IMR-90 (cell line): ENCODE data around the gene SDK1. TPM values are rescaled to one million over a fixed set of nuclear protein-coding genes. Genes with fewer than 3 reads are reported as not detected.

Source experiments
- ATAC-seq: fragments of 200-7000 bp; cut with Tn5 transposase; 2 replicates; pipeline ENCODE4 v1.9.1; 2020; ENCODE audit warnings: low read depth, mild to moderate bottlenecking, moderate library complexity
- BruUV-seq: library from RNA; stranded (reverse); fragments of 400-500 nt; replicated peaks from 2 replicates; lab custom pipeline; 2021; lab: Mats Ljungman, UMichigan
- CTCF ChIA-PET: fragments of 300-600 bp; formaldehyde crosslinking; extraction: SDS; loops from one replicate; lab custom pipeline; 2021; ENCODE audit warnings: antibody characterized with exemption; lab: Yijun Ruan, JAX
- POLR2A ChIA-PET: fragments of 300-600 bp; sonication (Branson Sonifier 250); formaldehyde crosslinking; loops from one replicate; lab custom pipeline; 2022; ENCODE audit warnings: antibody characterized with exemption; ENCODE audit not compliant: unreplicated experiment; lab: Charles Lee
- DNase-seq: peaks from one replicate; pipeline ENCODE4 v3.0.0; 2013
- H2AFZ ChIP-seq: replicated peaks from 2 replicates; pipeline ENCODE3; 2013; ENCODE audit warnings: low read length, mild to moderate bottlenecking; ENCODE audit not compliant: poor library complexity
- H2AK5ac ChIP-seq: 2 replicates; pipeline ENCODE4 v1.6.1; 2013; ENCODE audit warnings: low read depth, low read length, inconsistent platforms
- H2AK9ac ChIP-seq: replicated peaks from 2 replicates; pipeline ENCODE3; 2013; ENCODE audit warnings: mild to moderate bottlenecking, low read depth, low read length, moderate library complexity; ENCODE audit not compliant: poor library complexity
- H2BK120ac ChIP-seq: 2 replicates; pipeline ENCODE4 v1.6.1; 2013; ENCODE audit warnings: low read depth, low read length, inconsistent platforms
- H2BK15ac ChIP-seq: 3 replicates; pipeline ENCODE4 v1.6.1; 2013; ENCODE audit warnings: low read depth, low read length, inconsistent platforms
- H2BK20ac ChIP-seq: 2 replicates; pipeline ENCODE4 v1.6.1; 2013; ENCODE audit warnings: low read depth, mild to moderate bottlenecking, inconsistent platforms, low read length, moderate library complexity
- H2BK5ac ChIP-seq: 2 replicates; pipeline ENCODE4 v1.6.1; 2013; ENCODE audit warnings: mild to moderate bottlenecking, low read depth, low read length, inconsistent platforms; ENCODE audit not compliant: poor library complexity, severe bottlenecking
- H3K14ac ChIP-seq: replicated peaks from 2 replicates; pipeline ENCODE4 v1.6.1; 2013; ENCODE audit warnings: low read depth, low read length, inconsistent platforms
- H3K18ac ChIP-seq: 2 replicates; pipeline ENCODE4 v1.6.1; 2013; ENCODE audit warnings: low read depth, low read length, control low read depth
- H3K23ac ChIP-seq: 2 replicates; pipeline ENCODE4 v1.6.1; 2013; ENCODE audit warnings: low read depth, low read length, inconsistent platforms
- H3K27ac ChIP-seq: 2 replicates; pipeline ENCODE4 v1.5.1; 2013; ENCODE audit warnings: mild to moderate bottlenecking, control low read depth, low read length; ENCODE audit not compliant: insufficient read depth
- H3K27me3 ChIP-seq: 2 replicates; pipeline ENCODE4 v1.6.1; 2013; ENCODE audit warnings: low read length; ENCODE audit not compliant: control insufficient read depth, insufficient read depth
- H3K36me3 ChIP-seq: 2 replicates; pipeline ENCODE4 v1.6.1; 2013; ENCODE audit warnings: low read length, mixed read lengths; ENCODE audit not compliant: control insufficient read depth, insufficient read depth
- H3K4ac ChIP-seq: 2 replicates; pipeline ENCODE4 v1.6.1; 2013; ENCODE audit warnings: low read depth, low read length, inconsistent platforms
- H3K4me1 ChIP-seq: 2 replicates; pipeline ENCODE4 v1.6.1; 2013; ENCODE audit warnings: low read length, mixed read lengths; ENCODE audit not compliant: control insufficient read depth, insufficient read depth
- H3K4me2 ChIP-seq: 2 replicates; pipeline ENCODE4 v1.6.1; 2013; ENCODE audit warnings: low read depth, mild to moderate bottlenecking, control low read depth, low read length, moderate library complexity
- H3K4me3 ChIP-seq: 2 replicates; pipeline ENCODE4 v1.5.1; 2013; ENCODE audit warnings: low read depth, mild to moderate bottlenecking, control low read depth, low read length, moderate library complexity; ENCODE audit not compliant: insufficient read depth
- H3K56ac ChIP-seq: 2 replicates; pipeline ENCODE4 v1.6.1; 2013; ENCODE audit warnings: low read length, inconsistent platforms; ENCODE audit not compliant: insufficient read depth; ENCODE audit errors: extremely low read depth
- H3K79me1 ChIP-seq, 2 experiments: 2 replicates each; pipeline ENCODE4 v1.6.1; 2013; ENCODE audit warnings: low read length in 2 of 2, inconsistent platforms in 1 of 2, low read depth in 1 of 2
- H3K9ac ChIP-seq: 2 replicates; pipeline ENCODE4 v1.6.1; 2013; ENCODE audit warnings: low read depth, low read length, control low read depth
- H3K9me1 ChIP-seq: 2 replicates; pipeline ENCODE4 v1.6.1; 2013; ENCODE audit warnings: low read length, inconsistent platforms; ENCODE audit not compliant: insufficient read depth
- H3K9me3 ChIP-seq: 2 replicates; pipeline ENCODE4 v1.6.1; 2013; ENCODE audit warnings: low read length; ENCODE audit not compliant: control insufficient read depth, insufficient read depth
- H4K20me1 ChIP-seq: 2 replicates; pipeline ENCODE4 v1.6.1; 2013; ENCODE audit warnings: low read length, inconsistent platforms; ENCODE audit not compliant: insufficient read depth
- H4K5ac ChIP-seq: 2 replicates; pipeline ENCODE4 v1.6.1; 2013; ENCODE audit warnings: mild to moderate bottlenecking, low read depth, low read length, control low read depth
- H4K8ac ChIP-seq, 2 experiments: 2 replicates each; pipeline ENCODE4 v1.6.1; 2013; ENCODE audit warnings: low read depth in 2 of 2, low read length in 2 of 2, control low read depth in 1 of 2, inconsistent platforms in 1 of 2
- H4K91ac ChIP-seq: 2 replicates; pipeline ENCODE4 v1.6.1; 2013; ENCODE audit warnings: low read depth, low read length, inconsistent platforms; ENCODE audit not compliant: insufficient read depth
- BHLHE40 ChIP-seq: fragments of 150-350 bp; IDR thresholded peaks from 2 replicates; pipeline ENCODE4 v1.6.1; 2016; ENCODE audit warnings: mild to moderate bottlenecking, low read depth, low read length
- CEBPB ChIP-seq: IDR thresholded peaks from 2 replicates; pipeline ENCODE4 v1.6.1; 2012; ENCODE audit warnings: low read depth, low read length, improper control_type of control experiment
- CHD1 ChIP-seq: IDR thresholded peaks from 2 replicates; pipeline ENCODE4 v1.6.1; 2012; ENCODE audit warnings: low read depth, low read length, improper control_type of control experiment
- CTCF ChIP-seq: conservative IDR thresholded peaks from 2 replicates; pipeline ENCODE4 v1.5.1; 2012; ENCODE audit warnings: mild to moderate bottlenecking, low read depth, low read length, improper control_type of control experiment
- ELK1 ChIP-seq: fragments of 150-350 bp; IDR thresholded peaks from 2 replicates; pipeline ENCODE4 v1.6.1; 2016; ENCODE audit warnings: low read depth, mild to moderate bottlenecking, low read length, moderate library complexity, borderline replicate concordance
- FOS ChIP-seq: fragments of 150-350 bp; IDR thresholded peaks from 2 replicates; pipeline ENCODE4 v1.6.1; 2016; ENCODE audit warnings: low read depth, low read length
- MAFK ChIP-seq: IDR thresholded peaks from 2 replicates; pipeline ENCODE4 v1.6.1; 2012; ENCODE audit warnings: low read depth, low read length, improper control_type of control experiment
- MAZ ChIP-seq: IDR thresholded peaks from 2 replicates; pipeline ENCODE4 v1.6.1; 2012; ENCODE audit warnings: low read depth, mild to moderate bottlenecking, low read length, improper control_type of control experiment, moderate library complexity, borderline replicate concordance
- MXI1 ChIP-seq: IDR thresholded peaks from 2 replicates; pipeline ENCODE4 v1.6.1; 2012; ENCODE audit warnings: low read depth, mild to moderate bottlenecking, low read length, moderate library complexity, borderline replicate concordance
- NFE2L2 ChIP-seq: fragments of 150-350 bp; IDR thresholded peaks from 2 replicates; pipeline ENCODE4 v1.6.1; 2016; ENCODE audit warnings: low read depth, mild to moderate bottlenecking, low read length
- RAD21 ChIP-seq: IDR thresholded peaks from 2 replicates; pipeline ENCODE4 v1.6.1; 2012; ENCODE audit warnings: low read length, improper control_type of control experiment
- RCOR1 ChIP-seq: IDR thresholded peaks from 2 replicates; pipeline ENCODE4 v1.6.1; 2012; ENCODE audit warnings: mild to moderate bottlenecking, low read length, improper control_type of control experiment; ENCODE audit not compliant: insufficient replicate concordance
- RFX5 ChIP-seq: IDR thresholded peaks from 2 replicates; pipeline ENCODE4 v1.8.0; 2012; ENCODE audit warnings: low read depth, mild to moderate bottlenecking, low read length, moderate library complexity
- SMC3 ChIP-seq: fragments of 150-350 bp; IDR thresholded peaks from 2 replicates; pipeline ENCODE4 v1.6.1; 2016; ENCODE audit warnings: low read depth, mild to moderate bottlenecking, antibody characterized with exemption, low read length, moderate library complexity
- USF2 ChIP-seq: fragments of 150-350 bp; IDR thresholded peaks from 2 replicates; pipeline ENCODE4 v1.6.1; 2017; ENCODE audit warnings: mild to moderate bottlenecking, antibody characterized with exemption, low read length, low read depth
- WGBS, 2 experiments: methylation state at CpG; one replicate each; pipeline versions ENCODE4 v1.1.5 to v1.1.7; 2013; ENCODE audit warnings: missing lambda C conversion rate in 2 of 2; ENCODE audit not compliant: insufficient read length in 1 of 2; ENCODE audit errors: extremely low coverage in 2 of 2; 5-methylcytosine and 5-hydroxymethylcytosine counted together
- dilution Hi-C: fragments of 300-500 bp; cut with HindIII; formaldehyde crosslinking; loops from one replicate; pipeline ENCODE4 v1.14.3; 2018; ENCODE audit warnings: low sequenced_read_pairs; ENCODE audit not compliant: unreplicated experiment
- in situ Hi-C: fragments of 300-500 bp; cut with MboI; formaldehyde crosslinking; loops from 3 replicates; pipeline ENCODE4 v1.14.3; 2019; ENCODE audit warnings: low sequenced_read_pairs, inconsistent platforms, mixed read lengths
- intact Hi-C: fragments of 100-400 bp; cut with micrococcal nuclease; formaldehyde crosslinking; loops from 2 replicates; pipeline ENCODE4 v1.10.0; 2022
- polyA plus RNA-seq, 3 experiments: library from polyadenylated mRNA; depleted of rRNA; stranded (reverse); fragments of >200 nt; gene quantifications; 2 replicates each; pipeline ENCODE4 v1.2.3, GENCODE V29; 2012; ENCODE audit warnings: low replicate concordance in 1 of 3
- total RNA-seq: library from RNA; depleted of rRNA; stranded (reverse); fragments of >200 nt; gene quantifications from 2 replicates; pipeline ENCODE4 v1.2.3, GENCODE V29; 2012

SDK1 gene
- total and polyA plus RNA-seq, 2 of the 4 experiments (the other 2 are of a cell fraction), result 1.5 to 1.6 TPM

- Histone ChIP-seq H3K4me1 (peaks cover 4% of the 10 kb centered on the region; the same call in 1 of the 2 replicates), H4K20me1 (no peaks in the 10 kb centered on the region), H4K91ac (no peak overlapping the region), H4K8ac (no peak overlapping the region), H2BK5ac (no peak overlapping the region), H2BK15ac (no peak overlapping the region), H3K4ac (no peak overlapping the region), H2AK5ac (no peak overlapping the region), H3K14ac (no peak overlapping the region), H4K5ac (no peak overlapping the region), H2AFZ (no peak overlapping the region), H3K9me1 (no peaks in the 10 kb centered on the region), H3K4me3 (no peak overlapping the region), H3K9ac (no peak overlapping the region), H3K23ac (no peak overlapping the region), H3K56ac (no peak overlapping the region), H3K79me1 (no peaks in the 10 kb centered on the region), H2BK20ac (no peak overlapping the region), H3K9me3 (peaks cover 5% of the 10 kb centered on the region), H2AK9ac (no peak overlapping the region), H3K18ac (no peak overlapping the region; the same call in 1 of the 2 replicates), H3K27me3 (no peaks in the 10 kb centered on the region), H3K27ac (no peak overlapping the region), H3K36me3 (no peaks in the 10 kb centered on the region), H2BK120ac (no peak overlapping the region), H3K4me2 (no peak overlapping the region)
- DNase-seq (no peak), ATAC-seq (no peak)
- intact Hi-C loops, result no loop called here
- BruUV-seq, result no TSS peak
- 83% methylated on average over 1 of the region's 11 CpGs; no CpG with 5 or more reads in 1 of the 2 experiments for whole genome bisulfite sequencing, 2 experiments
- in situ Hi-C loops, result no loop called here
- dilution Hi-C loops, result no loop called here
- CTCF ChIA-PET, result no interaction called here
- POLR2A ChIA-PET, result no interaction called here
- no peak for TF ChIP-seq CTCF
- no peak for TF ChIP-seq MAFK
- TF ChIP-seq CEBPB, result no peak
- no peak for TF ChIP-seq MAZ
- no peak for TF ChIP-seq ELK1
- no peak for TF ChIP-seq USF2
- TF ChIP-seq RFX5, result no peak
- TF ChIP-seq FOS, result no peak
- TF ChIP-seq RCOR1, result no peak
- TF ChIP-seq NFE2L2, result no peak
- no peak for TF ChIP-seq MXI1
- TF ChIP-seq CHD1, result no peak
- TF ChIP-seq SMC3, result no peak
- no peak for TF ChIP-seq BHLHE40
- TF ChIP-seq RAD21, result no peak
These were observed 654.0 kb downstream of the SDK1 start for GRCh38 chr7:3955026-3955425.
